ENCODE results near the gene NUBPL.

- TF ChIP-seq CTCF (IDR thresholded peaks at IDR 0.05) (no peak), POLR2AphosphoS5 (IDR thresholded peaks at IDR 0.05; ENCODE audit: low read depth, low read length) (no peak), TCF7L2 (IDR thresholded peaks at IDR 0.05; ENCODE audit: low read depth, low read length) (no peak), REST (IDR thresholded peaks at IDR 0.05; ENCODE audit: insufficient read depth in 1 of 2, low read depth in 2 of 2, low read length in 1 of 2) (no peak), SIN3A (IDR thresholded peaks at IDR 0.05; ENCODE audit: borderline replicate concordance, insufficient read depth, low read depth, low read length) (no peak)
Observed at GRCh38 chr14:31549817-31550216, 11.4 kb upstream of the NUBPL start.
